H9 (cell line): ENCODE results near the gene GOLGA1. TPM values are rescaled to one million over a fixed set of nuclear protein-coding genes. Genes with fewer than 3 reads are reported as not detected.

ENCODE experiments used
- DNase-seq: peaks from one replicate; pipeline ENCODE4 v3.0.0-alpha.2; 2017
- H2AFZ ChIP-seq: one replicate; pipeline ENCODE4 v1.6.1; 2013; ENCODE audit warnings: mild to moderate bottlenecking, low read length, control low read depth, moderate library complexity
- H2AK5ac ChIP-seq: 2 replicates; pipeline ENCODE4 v1.6.1; 2013; ENCODE audit warnings: low read length, control low read depth, mixed read lengths; ENCODE audit not compliant: insufficient read length
- H2BK120ac ChIP-seq: one replicate; pipeline ENCODE4 v1.6.1; 2013; ENCODE audit warnings: low read depth, mild to moderate bottlenecking, low read length, control low read depth, inconsistent platforms; ENCODE audit not compliant: poor library complexity, severe bottlenecking
- H2BK12ac ChIP-seq: 2 replicates; pipeline ENCODE4 v1.6.1; 2013; ENCODE audit warnings: low read length, control low read depth, mixed read lengths, low read depth; ENCODE audit not compliant: insufficient read length
- H2BK15ac ChIP-seq: 2 replicates; pipeline ENCODE4 v1.6.1; 2013; ENCODE audit warnings: low read depth, low read length, control low read depth
- H2BK20ac ChIP-seq: one replicate; pipeline ENCODE4 v1.6.1; 2013; ENCODE audit warnings: low read depth, mild to moderate bottlenecking, low read length, control low read depth, inconsistent platforms; ENCODE audit not compliant: poor library complexity, severe bottlenecking
- H2BK5ac ChIP-seq: 2 replicates; pipeline ENCODE4 v1.6.1; 2013; ENCODE audit warnings: low read length, control low read depth, mixed read lengths; ENCODE audit not compliant: insufficient read length
- H3K14ac ChIP-seq: 2 replicates; pipeline ENCODE4 v1.6.1; 2013; ENCODE audit warnings: low read length, control low read depth; ENCODE audit not compliant: insufficient read depth
- H3K18ac ChIP-seq: 2 replicates; pipeline ENCODE4 v1.6.1; 2013; ENCODE audit warnings: low read depth, mild to moderate bottlenecking, mixed read lengths, low read length, control low read depth; ENCODE audit not compliant: insufficient read length
- H3K23ac ChIP-seq: 2 replicates; pipeline ENCODE4 v1.6.1; 2013; ENCODE audit warnings: low read length, control low read depth, mixed read lengths, low read depth; ENCODE audit not compliant: insufficient read length
- H3K23me2 ChIP-seq: 2 replicates; pipeline ENCODE4 v1.6.1; 2013; ENCODE audit warnings: low read depth, mild to moderate bottlenecking, mixed read lengths, low read length, control low read depth; ENCODE audit not compliant: insufficient read length, poor library complexity, severe bottlenecking
- H3K27ac ChIP-seq: 2 replicates; pipeline ENCODE4 v1.5.1; 2013; ENCODE audit warnings: low read length, control low read depth, mixed read lengths, low read depth; ENCODE audit not compliant: insufficient read length
- H3K27me3 ChIP-seq: 2 replicates; pipeline ENCODE4 v1.6.1; 2013; ENCODE audit warnings: low read length, control low read depth, inconsistent platforms; ENCODE audit not compliant: insufficient read depth
- H3K4ac ChIP-seq: 2 replicates; pipeline ENCODE4 v1.6.1; 2013; ENCODE audit warnings: low read depth, mild to moderate bottlenecking, control low read depth, inconsistent platforms, low read length, moderate library complexity
- H3K4me1 ChIP-seq: 2 replicates; pipeline ENCODE4 v1.6.1; 2013; ENCODE audit warnings: low read length, control low read depth, inconsistent platforms; ENCODE audit not compliant: insufficient read depth
- H3K4me2 ChIP-seq: 2 replicates; pipeline ENCODE4 v1.6.1; 2013; ENCODE audit warnings: low read length, control low read depth, mixed read lengths; ENCODE audit not compliant: insufficient read length, insufficient read depth
- H3K56ac ChIP-seq: 2 replicates; pipeline ENCODE4 v1.6.1; 2013; ENCODE audit warnings: low read depth, mild to moderate bottlenecking, mixed read lengths, low read length, control low read depth; ENCODE audit not compliant: insufficient read length
- H3K79me1 ChIP-seq: 2 replicates; pipeline ENCODE4 v1.6.1; 2013; ENCODE audit warnings: low read depth, mild to moderate bottlenecking, moderate library complexity, low read length, control low read depth, inconsistent platforms; ENCODE audit not compliant: insufficient read depth, poor library complexity, severe bottlenecking
- H3K79me2 ChIP-seq: 2 replicates; pipeline ENCODE4 v1.6.1; 2013; ENCODE audit warnings: low read length, control low read depth, inconsistent platforms; ENCODE audit not compliant: insufficient read depth
- H3K9ac ChIP-seq: 2 replicates; pipeline ENCODE4 v1.6.1; 2013; ENCODE audit warnings: low read length, control low read depth, mixed read lengths; ENCODE audit not compliant: insufficient read length; ENCODE audit errors: extremely low read depth
- H3K9me3 ChIP-seq: one replicate; pipeline ENCODE4 v1.6.1; 2013; ENCODE audit warnings: low read depth, low read length, inconsistent platforms; ENCODE audit not compliant: control insufficient read depth
- H3T11ph ChIP-seq: one replicate; pipeline ENCODE4 v1.6.1; 2013; ENCODE audit warnings: mild to moderate bottlenecking, low read length, control low read depth, inconsistent platforms
- H4K20me1 ChIP-seq: one replicate; pipeline ENCODE4 v1.6.1; 2013; ENCODE audit not compliant: control insufficient read depth, insufficient read length, insufficient read depth
- H4K5ac ChIP-seq: 2 replicates; pipeline ENCODE4 v1.6.1; 2013; ENCODE audit warnings: low read depth, mild to moderate bottlenecking, mixed read lengths, low read length, control low read depth; ENCODE audit not compliant: insufficient read length
- H4K8ac ChIP-seq: replicated peaks from 2 replicates; pipeline ENCODE4 v1.6.1; 2013; ENCODE audit warnings: low read length, control low read depth, mixed read lengths, low read depth; ENCODE audit not compliant: insufficient read length
- H4K91ac ChIP-seq: 2 replicates; pipeline ENCODE4 v1.6.1; 2013; ENCODE audit warnings: low read depth, mild to moderate bottlenecking, moderate library complexity, mixed read lengths, low read length, control low read depth; ENCODE audit not compliant: insufficient read length
- H3K27ac Mint-ChIP-seq, 3 experiments: 2 replicates in 2 of 3; 3 replicates in 1 of 3; pipeline ENCODE4 v1.8.0; 2020 to 2021; ENCODE audit warnings: mixed read lengths in 3 of 3, mild to moderate bottlenecking in 1 of 3, moderate library complexity in 1 of 3
- H3K27me3 Mint-ChIP-seq: 2 replicates; pipeline ENCODE4 v1.8.0; 2021; ENCODE audit warnings: low read depth, mild to moderate bottlenecking, moderate library complexity, mixed read lengths
- H3K36me3 Mint-ChIP-seq, 3 experiments: 2 replicates in 2 of 3; 3 replicates in 1 of 3; pipeline ENCODE4 v1.8.0; 2020 to 2021; ENCODE audit warnings: low read depth in 3 of 3, mixed read lengths in 3 of 3; ENCODE audit not compliant: insufficient read depth in 1 of 3
- H3K4me1 Mint-ChIP-seq, 2 experiments: 2 replicates each; pipeline ENCODE4 v1.8.0; 2020; ENCODE audit warnings: mixed read lengths in 2 of 2
- H3K4me3 Mint-ChIP-seq, 2 experiments: 2 replicates in 1 of 2; 3 replicates in 1 of 2; pipeline ENCODE4 v1.8.0; 2020 to 2021; ENCODE audit warnings: mild to moderate bottlenecking in 2 of 2, mixed read lengths in 2 of 2, moderate library complexity in 1 of 2
- H3K9me3 Mint-ChIP-seq, 2 experiments: 2 replicates in 1 of 2; 3 replicates in 1 of 2; pipeline ENCODE4 v1.8.0; 2020; ENCODE audit warnings: mild to moderate bottlenecking in 2 of 2, mixed read lengths in 2 of 2, moderate library complexity in 1 of 2
- WGBS: extraction: QIAGEN DNeasy Blood & Tissue Kit; methylation state at CpG from one replicate; pipeline ENCODE4 v1.1.7; 2013; ENCODE audit warnings: missing lambda C conversion rate, low lambda C conversion rate, mixed read lengths; ENCODE audit not compliant: insufficient read length; ENCODE audit errors: extremely low coverage; 5-methylcytosine and 5-hydroxymethylcytosine counted together
- total RNA-seq: library from RNA; stranded (reverse); gene quantifications from 2 replicates; pipeline ENCODE4 v1.2.1, GENCODE V29; 2021
- TF ChIP-seq, protein P1 (sequence below): fragments of 200-600 bp; sonication (generic); conservative IDR thresholded peaks from 3 replicates; pipeline ENCODE4 v1.8.0; 2021; ENCODE audit warnings: antibody characterized with exemption, mild to moderate bottlenecking

GOLGA1 gene
- total RNA-seq, 1 experiment from 2014 or later = 7.6 TPM

GRCh38 chr9:124880501-124880900 lies 60.4 kb downstream of the GOLGA1 start:
- no peak overlapping the region for H2BK5ac ChIP-seq
- no peak overlapping the region for H3K18ac ChIP-seq
- no peak overlapping the region for H3K9ac ChIP-seq
- no peaks in the 10 kb centered on the region for H3K27me3 Mint-ChIP-seq
- TF ChIP-seq, protein P1, sequence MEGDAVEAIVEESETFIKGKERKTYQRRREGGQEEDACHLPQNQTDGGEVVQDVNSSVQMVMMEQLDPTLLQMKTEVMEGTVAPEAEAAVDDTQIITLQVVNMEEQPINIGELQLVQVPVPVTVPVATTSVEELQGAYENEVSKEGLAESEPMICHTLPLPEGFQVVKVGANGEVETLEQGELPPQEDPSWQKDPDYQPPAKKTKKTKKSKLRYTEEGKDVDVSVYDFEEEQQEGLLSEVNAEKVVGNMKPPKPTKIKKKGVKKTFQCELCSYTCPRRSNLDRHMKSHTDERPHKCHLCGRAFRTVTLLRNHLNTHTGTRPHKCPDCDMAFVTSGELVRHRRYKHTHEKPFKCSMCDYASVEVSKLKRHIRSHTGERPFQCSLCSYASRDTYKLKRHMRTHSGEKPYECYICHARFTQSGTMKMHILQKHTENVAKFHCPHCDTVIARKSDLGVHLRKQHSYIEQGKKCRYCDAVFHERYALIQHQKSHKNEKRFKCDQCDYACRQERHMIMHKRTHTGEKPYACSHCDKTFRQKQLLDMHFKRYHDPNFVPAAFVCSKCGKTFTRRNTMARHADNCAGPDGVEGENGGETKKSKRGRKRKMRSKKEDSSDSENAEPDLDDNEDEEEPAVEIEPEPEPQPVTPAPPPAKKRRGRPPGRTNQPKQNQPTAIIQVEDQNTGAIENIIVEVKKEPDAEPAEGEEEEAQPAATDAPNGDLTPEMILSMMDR = no peak
- no peak overlapping the region for H2BK120ac ChIP-seq
- H3K14ac ChIP-seq = no peak overlapping the region
- DNase-seq = peak; percentile 82
- no CpG with 5 or more reads among the region's 9 CpGs for WGBS
- H3K27me3 ChIP-seq = no peaks in the 10 kb centered on the region
- no peaks in the 10 kb centered on the region for H4K20me1 ChIP-seq
- H3K4me1 ChIP-seq = peaks cover 14% of the 10 kb centered on the region
- H3K9me3 ChIP-seq = no peaks in the 10 kb centered on the region
- H3K79me1 ChIP-seq = no peaks in the 10 kb centered on the region
- no peak overlapping the region for H2AK5ac ChIP-seq
- H3T11ph ChIP-seq = no peak overlapping the region
- no peak overlapping the region for H4K5ac ChIP-seq
- H3K27ac ChIP-seq = no peak overlapping the region
- H3K23ac ChIP-seq = no peak overlapping the region
- H3K23me2 ChIP-seq = no peaks in the 10 kb centered on the region
- H2AFZ ChIP-seq = no peak overlapping the region
- H3K4ac ChIP-seq = no peak overlapping the region
- H3K36me3 Mint-ChIP-seq = peaks cover 12 to 45% (median 39%) of the 10 kb centered on the region in 3 experiments
- H3K79me2 ChIP-seq = no peaks in the 10 kb centered on the region
- H4K8ac ChIP-seq = no peak overlapping the region
- H3K9me3 Mint-ChIP-seq = no peaks in the 10 kb centered on the region
- no peak overlapping the region for H2BK12ac ChIP-seq
- peak overlapping the region in 1 of 3 experiments; percentile 83; a peak in 2 of 7 replicates for H3K27ac Mint-ChIP-seq
- no peak overlapping the region for H2BK20ac ChIP-seq
- no peak overlapping the region for H2BK15ac ChIP-seq
- no peak overlapping the region for H4K91ac ChIP-seq
- peak overlapping the region; percentile 15 for H3K4me2 ChIP-seq
- no peak overlapping the region for H3K56ac ChIP-seq
- peak overlapping the region in 1 of 2 experiments; percentile 15; a peak in 2 of 5 replicates for H3K4me3 Mint-ChIP-seq
- H3K4me1 Mint-ChIP-seq = peaks cover 49 to 50% of the 10 kb centered on the region in 2 experiments
